HL-60 (cell line): ENCODE measurements around the gene CRYGS.
A peak's percentile ranks its signal among the peaks of the same experiment; 100 is the strongest.
"Not testable (repeated sequence)": the region's sequence is repeated elsewhere in the genome, so short reads cannot be mapped to it uniquely, and the experiment has no call there.

Experiments used
- DNase-seq, 2 experiments: peaks; one replicate each; pipeline ENCODE4 v3.0.0-alpha.2; 2010 to 2020; ENCODE audit warnings: low read depth in 1 of 2, low spot score in 1 of 2
- H3K27ac ChIP-seq: fragments of 250-450 bp; sonication (Bioruptor Pico); replicated peaks from 2 replicates; pipeline ENCODE4 v1.5.1; 2020; ENCODE audit warnings: mild to moderate bottlenecking, moderate library complexity
- H3K27me3 ChIP-seq: fragments of 250-450 bp; sonication (Bioruptor Pico); 2 replicates; pipeline ENCODE4 v1.5.1; 2021; ENCODE audit warnings: mild to moderate bottlenecking, moderate library complexity; ENCODE audit not compliant: insufficient read depth, poor library complexity, severe bottlenecking
- H3K4me3 ChIP-seq: replicated peaks from 2 replicates; pipeline ENCODE4 v1.5.1; 2011; ENCODE audit warnings: mild to moderate bottlenecking, control low read depth, low read length; ENCODE audit not compliant: insufficient read depth
- CTCF ChIP-seq: IDR thresholded peaks from one replicate; pipeline ENCODE4 v1.5.1; 2011; ENCODE audit warnings: low read length, control low read depth, inconsistent platforms; ENCODE audit not compliant: insufficient read depth
- GABPA ChIP-seq: IDR thresholded peaks from 2 replicates; pipeline ENCODE4 v1.6.1; 2012; ENCODE audit warnings: low read depth
- POLR2AphosphoS5 ChIP-seq: IDR thresholded peaks from 2 replicates; pipeline ENCODE4 v1.6.1; 2012; ENCODE audit warnings: low read depth
- REST ChIP-seq: IDR thresholded peaks from 2 replicates; pipeline ENCODE4 v1.6.1; 2012; ENCODE audit warnings: low read depth; ENCODE audit not compliant: insufficient replicate concordance
- SPI1 ChIP-seq: IDR thresholded peaks from 2 replicates; pipeline ENCODE4 v1.6.1; 2012; ENCODE audit warnings: low read depth, mild to moderate bottlenecking, borderline replicate concordance

CRYGS gene

GRCh38 chr3:186536883-186537844 is 7.0 kb downstream of the CRYGS start:
- H3K27ac ChIP-seq = peak overlapping the region; percentile 29

GRCh38 chr3:186534113-186534669 is 10.0 kb downstream of the CRYGS start:
- peak; percentile 77 to 84 for DNase-seq
- peak overlapping the region; percentile 82 for H3K27ac ChIP-seq
- no peaks in the 10 kb centered on the region for H3K27me3 ChIP-seq
- H3K4me3 ChIP-seq = no peak overlapping the region
- TF ChIP-seq CTCF (no peak), POLR2AphosphoS5 (peak; percentile 69), SPI1 (peak; percentile 93), REST (no peak), GABPA (no peak)

More at GRCh38 chr3:186536883-186537844, 7.0 kb downstream of the CRYGS start:
- H3K4me3 ChIP-seq = no peak overlapping the region
- no peaks in the 10 kb centered on the region for H3K27me3 ChIP-seq
- peak in 1 of 2 experiments; percentile 38 for DNase-seq
- TF ChIP-seq CTCF (no peak), SPI1 (peak; percentile 68)

GRCh38 chr3:186532598-186533072 is 11.5 kb downstream of the CRYGS start:
- DNase-seq = peak in 1 of 2 experiments; percentile 82
- H3K4me3 ChIP-seq = no peak overlapping the region
- TF ChIP-seq POLR2AphosphoS5 = no peak
- no peak for TF ChIP-seq GABPA
- TF ChIP-seq SPI1 = 0 out of 2 replicates have a peak, but pooled peaks have one; percentile 33
- no peak for TF ChIP-seq REST
- TF ChIP-seq CTCF = no peak
- H3K27ac ChIP-seq = peak overlapping the region; percentile 48
- H3K27me3 ChIP-seq = no peaks in the 10 kb centered on the region

- DNase-seq, H3K27me3 ChIP-seq, H3K4me3 ChIP-seq, H3K27ac ChIP-seq: not testable (repeated sequence)
Observed at GRCh38 chr3:186531694-186532093, 12.5 kb downstream of the CRYGS start.
